GM12874 (cell line): ENCODE measurements around the gene SETD9.

ENCODE experiments used
- CTCF ChIP-seq: IDR thresholded peaks from 2 replicates; pipeline ENCODE4 v1.5.1; 2011; ENCODE audit warnings: low read depth, mild to moderate bottlenecking, control low read depth, low read length, moderate library complexity; ENCODE audit not compliant: insufficient read depth

The SETD9 gene

GRCh38 chr5:56893251-56893951 lies 16.0 kb upstream of the SETD9 start:
- no peak for TF ChIP-seq CTCF

- TF ChIP-seq CTCF = no peak
Observed at GRCh38 chr5:56896763-56897162, 12.6 kb upstream of the SETD9 start.

- no peak for TF ChIP-seq CTCF
Observed at GRCh38 chr5:56898213-56898612, 11.2 kb upstream of the SETD9 start.

- no peak for TF ChIP-seq CTCF
Observed at GRCh38 chr5:56900395-56900794, 9.0 kb upstream of the SETD9 start.

DNA sequence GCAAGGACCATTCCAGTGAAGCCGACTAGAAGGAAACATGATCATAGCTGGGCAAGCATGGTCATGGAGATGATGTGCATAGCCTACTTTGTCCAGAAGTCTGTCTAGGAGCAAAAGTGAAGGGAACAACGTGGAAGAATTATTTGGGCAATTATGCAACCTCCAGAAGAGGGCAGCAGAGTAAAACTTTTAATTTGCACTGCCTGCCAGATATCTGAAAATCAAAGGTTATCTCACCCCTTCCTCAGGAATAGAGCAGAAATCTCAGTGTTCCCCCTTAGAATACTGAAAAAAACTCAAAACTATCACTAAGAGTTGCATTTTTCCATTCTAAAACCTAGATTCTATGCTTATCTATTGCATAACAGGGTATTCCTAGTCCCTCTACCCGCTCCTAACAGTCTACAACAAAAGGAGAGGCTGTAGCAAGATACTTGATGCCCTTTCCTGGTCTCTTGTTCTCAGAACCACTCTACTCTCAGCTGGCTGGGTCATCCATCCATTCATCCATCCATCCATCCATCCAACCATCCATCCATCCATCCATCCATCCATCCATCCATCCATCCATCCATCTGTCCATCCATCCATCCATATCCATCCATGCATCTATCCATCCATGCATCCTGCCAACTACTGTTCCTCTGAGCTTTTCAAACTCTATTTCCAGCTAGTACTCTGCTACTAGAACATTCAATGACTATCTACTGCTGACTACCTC lies 8.4 kb upstream of the SETD9 start:
- TF ChIP-seq CTCF = peak; percentile 55; the same call in 1 of the 2 replicates

GRCh38 chr5:56908942-56909293 lies 478 bp upstream of the SETD9 start:
- no peak for TF ChIP-seq CTCF

DNA sequence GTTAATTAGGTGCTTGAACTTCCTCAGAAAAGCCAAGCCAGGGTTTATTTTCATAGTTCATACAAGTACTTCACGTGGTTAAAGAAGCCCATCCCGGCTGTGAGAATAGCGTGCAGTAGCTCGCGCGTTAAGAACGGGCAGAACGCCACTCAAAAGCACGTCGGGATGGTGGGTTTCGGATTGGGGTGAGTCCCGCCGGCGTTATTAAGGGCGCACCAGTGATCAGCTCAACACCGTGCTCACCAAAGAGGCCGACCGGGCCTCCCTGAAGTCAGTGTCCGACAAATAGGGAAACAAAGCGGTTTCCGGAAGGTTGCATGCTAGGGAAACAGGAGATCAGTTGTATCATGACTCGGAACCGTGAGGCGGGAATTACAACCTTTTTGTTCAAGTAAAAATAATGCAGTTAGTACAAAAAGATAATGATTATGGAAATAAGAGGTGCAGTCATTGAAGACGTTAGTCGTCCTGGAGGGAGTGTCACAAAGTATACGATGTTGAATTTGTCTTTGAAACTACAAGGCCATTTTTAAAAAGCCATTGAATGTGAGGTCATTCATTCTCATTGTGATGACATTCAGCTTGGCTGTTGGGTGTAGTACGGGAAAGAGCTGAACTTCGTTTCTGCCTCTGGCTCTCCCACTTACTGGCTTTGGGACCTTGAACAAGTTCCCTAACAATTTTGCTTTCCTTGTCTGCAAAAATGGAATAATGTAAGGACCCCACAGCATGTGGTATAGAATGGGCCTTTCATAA lies 992 bp downstream of the SETD9 start:
- no peak for TF ChIP-seq CTCF
